ENCODE measurements around the gene ALKBH7.
"Not testable (repeated sequence)": the region's sequence is repeated elsewhere in the genome, so short reads cannot be mapped to it uniquely, and the experiment has no call there.

The ALKBH7 gene

DNA sequence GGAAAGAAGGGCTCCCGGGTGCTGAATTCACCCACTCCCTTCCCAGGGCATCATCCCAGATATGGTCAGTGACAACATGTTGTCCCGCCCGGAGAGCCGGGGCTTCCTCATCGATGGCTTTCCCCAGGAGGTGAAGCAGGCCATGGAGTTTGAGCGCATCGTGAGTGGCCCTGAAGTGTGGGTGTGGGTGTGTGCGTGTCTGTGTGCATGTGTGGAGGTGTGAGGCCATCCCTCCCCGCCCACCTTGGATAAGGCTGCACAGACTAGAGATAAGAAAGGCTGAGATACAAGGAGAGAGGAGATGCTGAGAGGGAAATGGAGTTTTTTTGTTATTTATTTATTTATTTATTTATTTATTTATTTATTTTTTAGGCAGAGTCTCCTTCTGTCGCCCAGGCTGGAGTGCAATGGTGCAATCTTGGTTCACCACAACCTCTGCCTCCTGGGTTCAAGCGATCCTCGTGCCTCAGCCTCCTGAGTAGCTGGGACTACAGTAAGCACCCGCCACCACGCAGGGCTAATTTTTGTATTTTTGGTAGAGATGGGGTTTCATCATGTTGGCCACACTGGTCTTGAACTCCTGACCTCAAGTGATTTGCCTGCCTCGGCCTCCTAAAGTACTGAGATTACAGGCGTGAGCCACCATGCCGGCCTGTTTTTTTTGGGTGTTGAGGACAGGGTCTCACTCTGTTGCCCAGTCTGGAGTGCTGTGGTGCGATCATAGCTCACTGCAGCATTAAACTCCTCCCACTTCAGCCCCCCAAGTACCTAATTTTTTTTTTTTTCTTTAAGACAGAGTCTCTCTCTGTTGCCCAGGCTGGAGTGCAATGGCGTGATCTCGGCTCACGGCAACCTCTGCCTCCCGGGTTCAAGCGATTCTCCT, 27.7 kb downstream of the ALKBH7 start:
- DNase-seq (ENCODE audit: low read depth in 3 of 3, low spot score in 1 of 3) = not testable (repeated sequence)

DNA sequence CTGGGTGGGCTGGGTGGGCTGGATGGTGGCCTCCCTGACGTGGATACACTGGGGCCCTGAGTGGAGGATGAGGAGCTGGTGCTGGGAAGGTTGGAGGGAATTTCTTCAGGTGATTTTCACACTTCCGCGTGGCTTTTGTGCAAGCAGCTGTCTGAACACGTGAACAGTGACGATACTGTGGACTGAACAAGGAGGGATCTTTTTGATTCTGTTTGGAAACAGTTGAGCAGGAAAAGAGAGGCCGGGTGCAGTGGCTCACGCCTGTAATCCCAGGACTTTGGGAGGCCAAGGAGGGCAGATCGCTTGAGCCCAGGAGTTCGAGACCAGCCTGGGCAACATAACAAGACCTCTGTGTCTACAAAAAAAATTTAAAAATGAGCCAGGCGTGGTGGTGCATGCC, 29.5 kb downstream of the ALKBH7 start:
- DNase-seq (ENCODE audit: low read depth in 3 of 3, low spot score in 1 of 3) = no peak

DNA sequence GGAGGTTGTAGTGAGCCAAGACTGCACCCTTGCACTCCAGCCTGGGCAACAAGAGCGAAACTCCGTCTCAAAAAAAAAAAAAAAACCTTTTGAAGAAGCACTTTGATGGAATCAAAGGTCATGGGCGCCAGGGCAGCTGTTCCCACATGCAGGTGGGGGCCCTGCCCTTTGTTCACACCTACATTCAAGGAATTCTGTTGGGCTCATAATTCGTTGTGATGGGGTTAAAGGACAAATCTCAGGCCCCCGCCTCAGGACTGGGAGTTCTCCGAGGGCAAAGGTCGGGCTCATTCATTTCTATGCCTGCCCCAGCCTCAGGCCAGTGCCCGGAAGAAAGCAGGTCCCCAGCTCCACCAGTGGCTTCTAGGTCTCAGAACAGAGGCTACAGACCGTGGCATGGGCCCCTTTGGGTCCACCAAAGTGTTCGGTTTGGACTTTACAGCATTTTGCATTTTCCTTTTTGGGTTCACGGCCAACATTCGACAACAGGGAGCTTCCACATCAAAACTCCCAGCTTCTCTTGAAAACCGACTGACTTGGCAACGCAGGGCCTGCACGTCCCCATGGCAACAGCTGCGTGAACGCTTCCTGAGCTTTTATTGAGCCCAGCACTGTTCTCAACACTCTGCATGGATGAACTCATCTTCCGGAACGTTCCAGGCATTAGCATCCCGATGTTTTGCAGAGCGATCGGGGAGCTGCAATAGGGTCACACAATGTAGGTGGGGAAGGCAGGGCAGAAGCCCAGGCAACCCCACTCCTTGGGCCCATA, 30.4 kb downstream of the ALKBH7 start:
- no peak for DNase-seq (ENCODE audit: low read depth in 3 of 3, low spot score in 1 of 3)

DNA sequence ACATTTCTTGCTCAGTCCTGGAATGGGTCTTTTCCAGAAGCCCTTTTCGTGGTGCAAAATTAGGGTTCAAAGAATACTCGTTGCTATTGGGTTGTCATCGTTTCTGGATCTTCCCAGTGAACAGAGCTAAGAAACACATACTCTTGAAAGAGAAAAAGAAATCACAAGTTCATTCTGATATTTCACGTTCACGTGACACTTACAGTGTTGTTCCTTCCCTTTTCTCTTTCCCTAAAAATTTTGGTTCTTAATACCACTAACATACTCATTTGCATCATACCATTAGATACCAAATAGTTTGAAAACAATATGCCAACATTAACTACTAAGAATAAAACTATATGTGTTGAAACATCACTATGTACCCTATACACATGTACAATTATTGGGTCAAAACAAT, 33.8 kb downstream of the ALKBH7 start:
- DNase-seq (ENCODE audit: low read depth in 3 of 3, low spot score in 1 of 3) = no peak

DNA sequence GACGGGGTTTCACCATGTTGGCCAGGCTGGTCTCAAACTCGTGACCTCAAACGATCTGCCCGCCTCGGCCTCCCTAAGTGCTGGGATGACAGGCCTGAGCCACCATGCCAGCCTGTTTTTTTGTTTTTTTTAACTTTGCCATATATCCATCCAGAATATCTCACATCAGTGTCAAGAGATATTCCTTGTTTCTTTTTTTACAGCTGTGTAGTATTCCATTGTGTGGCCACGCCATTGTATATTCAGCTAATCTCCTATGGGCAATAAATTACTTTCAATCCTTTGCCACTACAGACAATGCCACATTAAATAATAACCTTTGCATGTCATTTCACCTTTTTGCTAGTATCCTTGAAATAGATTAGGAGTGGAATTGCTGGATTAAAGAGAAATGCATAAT, 36.8 kb downstream of the ALKBH7 start:
- no peak for DNase-seq (ENCODE audit: low read depth in 3 of 3, low spot score in 1 of 3)

DNA sequence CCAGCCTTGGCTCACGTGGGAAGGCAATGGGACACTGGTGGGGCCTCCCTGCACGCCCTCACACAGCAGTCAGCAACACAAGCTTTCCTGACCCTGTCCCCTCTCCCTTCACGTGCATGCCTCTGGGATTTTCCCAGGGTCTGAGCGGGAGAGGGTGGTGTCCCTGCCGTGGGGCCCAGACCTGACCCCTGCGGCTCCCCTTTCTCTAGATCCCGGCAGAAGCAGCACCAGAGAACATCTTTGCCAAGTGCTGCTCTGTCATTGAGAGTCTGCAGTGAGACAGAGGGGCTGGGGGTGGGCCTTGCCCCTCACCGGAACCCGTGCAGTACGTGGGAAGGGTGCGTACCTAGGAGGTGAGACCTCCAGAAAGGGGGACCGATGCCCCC, 39.5 kb downstream of the ALKBH7 start:
- no peak for DNase-seq (ENCODE audit: low read depth in 3 of 3, low spot score in 1 of 3)

DNA sequence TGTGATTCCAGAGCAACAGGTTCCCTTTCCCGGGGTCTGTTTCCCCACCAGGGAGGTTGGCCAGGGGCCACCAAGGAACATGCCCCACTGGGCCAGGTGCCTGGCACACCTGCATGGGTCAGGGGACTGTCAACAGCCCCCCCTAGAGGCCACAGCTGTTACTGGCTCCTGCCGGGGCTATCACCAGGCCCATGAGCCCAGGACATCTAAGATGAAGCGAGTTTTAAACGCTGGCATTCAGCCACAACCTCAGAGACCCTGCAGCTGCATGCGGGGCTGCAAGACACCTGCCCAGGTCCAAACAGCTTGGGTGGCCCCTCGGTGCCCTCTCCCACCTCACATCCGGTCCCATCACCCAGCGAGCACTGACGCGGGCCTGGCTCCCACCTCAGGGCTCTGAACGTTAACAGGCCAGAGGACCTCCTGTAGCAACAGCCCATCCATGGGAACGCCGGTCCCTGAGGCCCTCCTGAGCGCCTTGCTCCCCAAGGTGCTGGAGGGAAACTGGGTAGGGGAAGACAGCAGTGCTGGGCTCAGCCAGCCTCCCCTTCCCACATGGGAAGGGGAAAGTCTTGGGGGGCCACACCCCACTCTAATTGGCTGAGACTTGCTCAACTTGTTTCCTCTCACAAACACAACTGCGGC, 40.0 kb downstream of the ALKBH7 start:
- DNase-seq (ENCODE audit: low read depth in 3 of 3, low spot score in 1 of 3) = peak in 1 of 3 donors; percentile 27

DNA sequence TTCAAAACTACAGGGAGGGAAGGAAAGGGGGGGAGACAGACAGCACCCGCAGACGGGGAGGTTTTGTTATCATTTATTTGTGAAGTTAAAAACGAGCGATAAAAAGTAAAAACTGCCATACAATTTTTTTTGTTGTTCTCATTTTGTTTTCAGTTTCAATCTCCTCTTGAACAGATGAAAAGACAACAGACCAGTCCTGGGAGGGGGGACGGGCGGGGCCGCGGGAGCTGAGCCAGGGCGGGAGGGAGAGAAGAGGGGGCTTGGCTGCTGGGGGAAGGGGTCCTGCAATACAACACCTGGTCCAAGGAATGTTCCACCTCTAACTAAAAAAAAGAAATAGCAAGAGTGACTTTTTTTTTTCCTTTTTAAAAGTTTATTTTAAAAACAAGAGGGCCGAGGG, 40.7 kb downstream of the ALKBH7 start:
- no peak for DNase-seq (ENCODE audit: low read depth in 3 of 3, low spot score in 1 of 3)

DNA sequence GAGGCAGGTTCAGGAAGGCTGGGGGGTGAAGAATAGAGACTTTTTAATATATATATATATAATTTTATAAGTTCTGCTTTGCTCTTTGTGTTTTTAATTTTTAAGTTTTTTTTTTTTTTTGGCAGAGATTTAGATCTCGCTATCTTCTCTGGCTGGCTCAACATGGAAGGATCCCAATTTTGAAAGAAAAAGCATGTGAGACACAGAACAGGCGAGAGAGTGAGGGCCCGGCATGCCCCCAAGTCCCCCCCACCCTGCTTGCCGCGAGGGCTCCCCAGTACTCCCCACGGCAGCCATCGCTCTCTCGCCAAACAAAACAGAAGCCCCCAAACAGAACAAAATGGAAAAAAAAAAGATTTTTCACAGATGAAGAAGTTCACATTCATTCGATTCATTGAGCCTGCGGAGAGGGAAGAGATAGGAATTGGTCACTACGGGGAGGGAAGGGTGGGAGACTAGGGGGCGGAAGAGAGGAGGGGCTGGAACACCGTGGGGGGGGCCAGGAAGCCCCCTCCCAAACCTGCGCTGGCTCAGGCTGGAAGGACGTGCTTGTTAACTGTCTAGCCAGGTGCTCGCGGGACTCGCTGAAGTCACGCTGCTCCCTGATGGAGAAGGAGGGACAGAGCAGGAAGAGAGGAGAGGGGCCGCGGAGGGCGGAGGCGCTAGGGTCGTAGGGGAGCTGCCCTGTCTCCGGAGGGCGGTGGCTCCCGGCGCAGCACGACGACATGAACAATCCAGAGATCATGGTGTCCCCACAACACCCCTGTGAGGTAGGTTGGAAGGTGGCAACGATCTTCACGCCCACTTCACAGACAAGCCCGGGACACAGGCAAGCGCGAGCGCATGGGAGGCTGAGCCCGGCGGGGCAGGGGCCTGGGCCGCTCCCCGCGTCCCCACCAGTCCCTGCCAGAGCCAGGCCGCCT, 41.4 kb downstream of the ALKBH7 start:
- DNase-seq (ENCODE audit: low read depth in 3 of 3, low spot score in 1 of 3) = no peak

DNA sequence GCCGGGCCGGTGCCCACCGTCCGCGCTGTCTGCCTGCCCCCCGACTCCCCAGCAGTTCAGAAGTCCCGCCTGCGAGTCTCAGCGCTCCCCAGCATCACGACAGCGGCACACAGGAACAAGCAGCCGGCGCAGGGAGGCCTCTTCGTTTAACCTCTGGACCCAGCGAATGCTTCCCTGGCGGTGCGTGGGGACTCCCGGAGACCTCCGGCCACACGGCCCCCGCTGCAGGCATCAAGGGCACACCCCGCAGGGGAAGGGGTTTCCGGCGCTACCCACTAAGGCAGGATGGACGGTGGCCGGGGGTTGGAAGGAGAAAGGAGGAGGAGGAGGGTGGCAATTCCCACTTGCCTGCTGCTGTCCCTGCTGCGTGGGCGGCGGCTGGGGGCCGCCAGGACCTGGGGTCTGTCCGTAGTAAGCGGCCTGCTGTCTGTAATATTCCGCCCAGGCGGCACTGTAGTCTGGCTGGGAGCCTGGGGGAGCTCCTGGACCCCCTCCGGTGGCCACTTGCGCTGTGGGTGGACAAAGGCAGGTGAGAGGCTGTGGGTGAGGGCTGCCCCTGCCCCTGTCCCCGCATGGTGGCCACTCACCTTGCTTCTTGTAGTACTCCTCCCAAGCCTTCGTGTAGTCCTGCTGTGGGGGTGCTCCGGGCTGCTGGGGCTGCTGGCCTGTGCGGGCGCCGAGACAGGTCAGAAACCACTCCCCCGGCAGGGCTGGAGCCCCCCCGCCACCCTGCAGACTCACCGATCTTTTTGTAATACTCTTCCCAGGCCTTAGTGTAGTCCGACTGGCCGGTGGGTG, 42.4 kb downstream of the ALKBH7 start:
- DNase-seq (ENCODE audit: low read depth in 3 of 3, low spot score in 1 of 3) = no peak

DNA sequence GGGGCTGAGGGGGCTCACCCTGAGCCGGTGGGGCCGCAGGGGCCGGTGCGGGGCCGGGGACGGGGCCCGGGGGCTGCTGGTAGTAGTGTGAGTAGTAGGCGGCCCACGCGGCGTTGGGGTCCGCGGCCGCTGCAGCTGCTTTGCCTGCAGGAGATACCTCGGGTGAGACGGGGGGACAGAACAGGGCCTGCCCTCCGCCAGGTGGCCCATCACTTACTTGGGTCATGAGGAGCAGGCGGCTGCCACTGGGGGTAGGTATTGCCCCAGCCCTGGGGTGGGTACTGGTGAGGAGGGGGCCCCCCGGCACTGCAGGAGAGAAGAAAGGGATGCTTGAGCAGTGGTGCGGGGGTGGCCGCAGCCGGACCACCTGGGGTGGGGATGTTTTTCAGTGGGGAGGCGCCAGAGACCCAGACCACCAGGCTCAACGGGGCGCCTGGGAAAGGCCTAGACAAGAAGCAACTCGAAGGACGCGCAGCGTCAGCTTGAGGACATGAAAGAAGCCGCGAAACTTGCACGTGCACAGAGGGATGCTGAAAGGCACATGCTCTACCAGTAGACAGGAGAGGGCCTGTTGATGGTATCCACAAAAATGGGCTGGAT, 43.1 kb downstream of the ALKBH7 start:
- DNase-seq (ENCODE audit: low read depth in 3 of 3, low spot score in 1 of 3) = no peak

DNA sequence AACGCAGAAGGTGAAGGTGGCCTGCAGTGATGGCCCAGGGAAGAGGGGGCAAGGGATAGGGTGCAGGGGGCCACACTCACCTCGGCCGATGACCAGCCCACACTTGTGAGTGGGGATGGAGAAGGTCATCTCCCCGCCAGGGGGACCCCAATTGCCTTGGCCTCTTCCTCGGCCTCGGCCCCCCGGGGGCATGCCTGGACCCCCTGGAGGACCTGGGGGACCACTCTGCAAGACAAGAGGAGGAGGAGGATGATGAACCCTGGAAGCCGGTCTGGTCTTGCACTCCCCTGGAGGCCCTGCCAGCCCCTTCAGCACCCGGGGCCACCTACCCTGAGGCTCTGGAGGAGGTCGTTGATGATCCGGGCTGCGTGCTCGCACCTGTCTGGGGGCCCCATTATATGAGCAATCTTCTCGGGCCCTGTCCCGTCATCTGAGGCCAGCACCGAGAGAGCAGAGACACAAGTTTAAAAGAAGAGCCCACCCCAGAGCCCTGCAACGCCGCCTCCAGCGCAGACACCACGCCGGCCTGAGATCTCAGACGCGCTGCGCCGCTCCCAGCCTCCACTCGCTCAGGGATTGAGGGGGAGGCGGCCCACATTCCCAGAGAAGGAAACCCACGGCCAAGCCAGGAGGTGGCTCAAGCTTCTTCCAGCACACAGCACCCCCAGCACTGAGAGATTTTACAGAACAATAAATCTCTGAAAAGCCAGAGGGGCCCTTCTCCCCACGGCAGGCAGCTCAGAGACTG, 44.2 kb downstream of the ALKBH7 start:
- DNase-seq (ENCODE audit: low read depth in 3 of 3, low spot score in 1 of 3) = no peak

DNA sequence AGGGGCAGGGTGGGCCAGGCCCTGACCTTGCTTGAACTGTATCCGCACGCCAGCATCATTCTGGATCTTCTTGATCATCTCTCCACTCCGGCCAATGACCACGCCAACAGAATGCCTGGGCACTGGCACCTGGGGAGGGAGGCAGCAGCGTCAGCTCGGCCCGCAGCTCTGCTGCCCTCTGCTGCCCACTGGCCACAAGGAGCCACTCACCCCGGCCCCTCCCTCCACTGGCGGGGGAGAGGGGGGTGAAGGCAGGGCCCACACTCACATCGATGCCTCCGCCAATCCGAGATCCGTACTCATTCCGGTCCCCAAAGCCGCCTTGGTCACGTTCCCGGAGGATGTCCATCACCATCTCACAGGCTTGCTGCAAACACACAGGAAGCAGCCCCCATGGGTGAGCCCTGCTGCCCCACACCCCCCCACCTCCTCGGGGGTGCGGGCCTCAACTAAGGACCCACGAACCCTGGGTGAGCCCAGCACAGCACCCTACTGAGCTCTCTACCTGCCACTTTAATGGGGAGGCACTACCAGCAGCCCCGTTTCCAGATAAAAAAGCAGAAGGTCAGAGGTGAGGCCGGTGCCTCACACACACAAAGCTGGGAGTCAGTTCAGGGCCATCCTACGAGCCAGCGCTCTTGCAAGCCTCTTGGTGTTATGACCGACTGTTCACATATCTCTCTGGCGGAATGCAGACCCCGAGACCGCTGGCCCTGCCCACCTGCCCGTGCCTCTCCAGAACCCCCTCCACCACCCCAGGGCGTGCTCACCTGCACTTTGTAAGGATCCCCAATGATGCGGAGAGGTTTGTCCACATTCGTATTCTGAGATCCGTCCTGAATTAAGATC, 45.3 kb downstream of the ALKBH7 start:
- no peak for DNase-seq (ENCODE audit: low read depth in 3 of 3, low spot score in 1 of 3)

DNA sequence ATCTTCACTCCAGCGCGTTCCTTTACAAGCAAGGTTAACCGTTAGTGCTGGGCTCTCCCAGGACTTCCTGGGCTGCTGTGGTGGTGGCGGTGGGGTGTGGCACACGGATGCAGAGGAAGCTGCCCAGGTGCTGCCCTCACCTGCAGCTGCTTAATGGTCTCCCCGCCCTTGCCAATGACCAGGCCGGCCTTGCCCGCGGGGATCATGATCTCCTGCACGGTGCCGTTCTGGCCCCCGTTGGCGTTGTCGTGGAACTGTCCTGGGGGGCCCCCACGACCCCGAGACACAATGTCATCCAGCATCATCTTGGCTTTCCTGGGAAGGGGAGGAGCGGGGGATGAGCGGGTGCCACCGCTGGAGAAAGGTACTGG, 46.0 kb downstream of the ALKBH7 start:
- DNase-seq (ENCODE audit: low read depth in 3 of 3, low spot score in 1 of 3) = no peak

DNA sequence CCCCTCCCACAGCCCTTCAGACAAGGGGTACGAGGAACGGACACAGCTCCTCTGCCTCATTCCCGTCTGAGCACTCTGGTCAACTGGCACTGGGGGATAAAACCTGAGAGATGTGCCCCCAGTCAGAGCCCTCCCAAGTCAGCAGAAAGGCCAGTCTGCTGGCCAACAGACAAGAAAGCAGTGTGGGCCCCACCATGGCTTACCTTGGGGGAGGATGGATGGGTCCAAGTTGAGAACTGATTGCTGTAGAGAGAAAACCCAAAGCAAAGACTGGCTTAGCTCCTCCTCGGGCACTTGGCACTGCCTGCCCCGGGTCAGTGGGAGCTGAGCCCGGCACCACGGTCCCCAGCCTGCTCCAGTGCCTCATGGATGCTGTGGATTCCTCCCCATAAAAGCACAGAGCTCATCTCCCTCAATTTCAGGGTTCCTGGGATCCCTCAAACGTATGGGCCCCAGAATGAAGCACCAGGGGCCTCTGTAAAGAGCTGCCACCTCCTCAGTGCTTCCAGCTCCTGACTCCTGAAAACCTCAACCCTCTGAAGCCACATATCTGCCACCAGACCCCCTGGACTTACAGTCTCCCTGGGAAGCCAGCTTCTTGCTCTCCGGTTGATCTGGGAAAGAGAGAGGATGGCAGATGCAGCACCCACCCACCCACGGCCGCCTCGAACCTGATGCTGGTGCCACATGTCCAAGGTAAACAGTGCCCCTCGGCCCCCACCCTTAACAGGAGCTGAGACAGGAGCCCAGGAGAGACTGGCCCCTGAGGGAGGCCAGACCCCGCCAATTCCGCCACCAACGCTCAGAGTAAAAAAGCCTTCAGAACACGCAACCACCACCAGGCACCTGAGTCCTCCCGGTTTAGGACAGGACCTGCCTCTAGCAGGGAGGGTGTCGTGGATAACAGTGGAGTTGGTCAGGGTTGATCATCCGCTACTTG, 48.8 kb downstream of the ALKBH7 start:
- no peak for DNase-seq (ENCODE audit: low read depth in 3 of 3, low spot score in 1 of 3)

DNA sequence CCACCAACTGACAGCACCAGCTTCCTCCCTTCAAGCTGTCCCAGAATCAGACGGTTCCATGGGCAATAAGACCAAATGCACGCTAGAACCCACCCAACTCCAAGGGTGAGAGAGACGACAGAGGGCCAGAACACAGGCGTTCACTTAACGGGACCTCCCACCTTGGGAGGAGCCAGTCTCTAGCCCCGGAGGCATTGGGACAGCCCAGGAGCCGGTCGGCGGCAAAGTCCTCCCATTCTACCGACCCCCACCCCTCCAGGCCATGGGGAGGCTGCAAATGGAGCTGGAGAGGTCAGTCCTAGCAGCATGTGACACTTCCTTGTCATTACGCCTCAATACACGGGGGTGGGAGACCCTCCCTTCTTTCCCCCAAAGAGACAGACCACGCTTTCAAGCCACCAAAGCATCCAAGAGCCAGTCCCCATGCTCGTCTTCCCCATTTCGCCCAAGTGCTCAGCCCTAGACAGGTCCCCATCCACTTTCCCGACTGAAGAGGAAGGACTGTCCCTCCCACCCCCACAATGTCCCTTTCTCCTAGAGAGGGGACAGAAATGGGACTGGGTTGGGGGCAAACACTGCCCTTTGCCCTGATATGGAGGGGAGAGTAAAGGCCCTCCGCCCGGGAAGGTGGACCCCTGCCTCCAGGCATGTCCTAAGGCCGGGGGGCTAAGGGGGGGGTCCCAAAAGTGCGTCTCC, 51.1 kb downstream of the ALKBH7 start:
- peak in 1 of 3 donors; percentile 32 for DNase-seq (ENCODE audit: low read depth in 3 of 3, low spot score in 1 of 3)

All from stimulated activated CD4-positive, alpha-beta T cell treated with anti-CD3 and anti-CD28 coated beads, TNF-alpha, amount 100 ng/mL, for 1 hour (primary cell).